Ishikawa (cell line): Measurements from ENCODE around the gene TMEM120A.

Source experiments
- CEBPB ChIP-seq: IDR thresholded peaks from 2 replicates; pipeline ENCODE4 v1.6.1; 2012
- CREB1 ChIP-seq: IDR thresholded peaks from 2 replicates; pipeline ENCODE4 v1.6.1; 2012; ENCODE audit warnings: low read depth
- EGR1 ChIP-seq: IDR thresholded peaks from 2 replicates; pipeline ENCODE4 v1.6.1; 2012
- EP300 ChIP-seq: IDR thresholded peaks from 2 replicates; pipeline ENCODE4 v1.6.1; 2012; ENCODE audit warnings: borderline replicate concordance
- FOXM1 ChIP-seq: IDR thresholded peaks from 2 replicates; pipeline ENCODE4 v1.6.1; 2012; ENCODE audit warnings: low read depth, borderline replicate concordance
- NFIC ChIP-seq: IDR thresholded peaks from 2 replicates; pipeline ENCODE4 v1.6.1; 2012
- RAD21 ChIP-seq: IDR thresholded peaks from 2 replicates; pipeline ENCODE4 v1.6.1; 2012; ENCODE audit warnings: low read depth
- TAF1 ChIP-seq: IDR thresholded peaks from 2 replicates; pipeline ENCODE4 v1.6.1; 2012; ENCODE audit warnings: low read depth, mild to moderate bottlenecking
- TCF12 ChIP-seq: IDR thresholded peaks from 2 replicates; pipeline ENCODE4 v1.6.1; 2012; ENCODE audit warnings: low read depth
- TEAD4 ChIP-seq: IDR thresholded peaks from 2 replicates; pipeline ENCODE4 v1.6.1; 2012
- YY1 ChIP-seq: IDR thresholded peaks from 2 replicates; pipeline ENCODE4 v1.6.1; 2012; ENCODE audit warnings: low read depth
- ZBTB7A ChIP-seq: IDR thresholded peaks from 2 replicates; pipeline ENCODE4 v1.6.1; 2012; ENCODE audit warnings: low read depth
- TF ChIP-seq, protein P1 (sequence below): IDR thresholded peaks from 2 replicates; pipeline ENCODE4 v1.6.1; 2012; ENCODE audit warnings: low read depth, mild to moderate bottlenecking
- TF ChIP-seq, protein P2 (sequence below): IDR thresholded peaks from 2 replicates; pipeline ENCODE4 v1.6.1; 2012
- TF ChIP-seq, protein P3 (sequence below): IDR thresholded peaks from 2 replicates; pipeline ENCODE4 v1.6.1; 2012

The TMEM120A gene

DNA sequence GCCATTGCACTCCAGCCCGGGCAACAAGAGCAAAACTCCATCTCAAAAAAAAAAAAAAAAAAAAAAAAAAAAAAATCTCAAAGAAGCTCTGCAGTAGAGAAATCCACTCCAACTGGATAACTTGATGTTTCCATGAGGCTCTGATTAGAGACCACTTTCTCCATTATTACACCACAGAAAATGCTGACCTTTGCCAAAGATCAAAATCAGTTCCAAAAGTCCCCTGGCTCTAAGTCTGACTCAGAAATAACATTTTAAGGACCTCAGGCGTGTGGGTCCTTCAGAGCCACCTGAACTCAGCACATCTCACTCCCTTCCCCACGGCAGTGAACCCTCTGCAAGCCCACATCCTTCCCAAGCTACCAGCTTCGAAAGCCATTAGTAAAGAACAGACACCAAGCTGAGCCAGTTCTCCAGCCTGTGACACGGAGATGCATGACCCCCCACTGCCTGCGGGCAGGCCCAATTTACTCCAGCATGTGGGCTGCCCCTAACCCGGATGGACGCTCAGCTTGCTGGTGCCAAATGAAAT lies 13.8 kb upstream of the TMEM120A start:
- TF ChIP-seq TCF12 (no peak), YY1 (no peak), EP300 (no peak), TAF1 (no peak), CREB1 (no peak), NFIC (no peak)
- TF ChIP-seq, protein P1, sequence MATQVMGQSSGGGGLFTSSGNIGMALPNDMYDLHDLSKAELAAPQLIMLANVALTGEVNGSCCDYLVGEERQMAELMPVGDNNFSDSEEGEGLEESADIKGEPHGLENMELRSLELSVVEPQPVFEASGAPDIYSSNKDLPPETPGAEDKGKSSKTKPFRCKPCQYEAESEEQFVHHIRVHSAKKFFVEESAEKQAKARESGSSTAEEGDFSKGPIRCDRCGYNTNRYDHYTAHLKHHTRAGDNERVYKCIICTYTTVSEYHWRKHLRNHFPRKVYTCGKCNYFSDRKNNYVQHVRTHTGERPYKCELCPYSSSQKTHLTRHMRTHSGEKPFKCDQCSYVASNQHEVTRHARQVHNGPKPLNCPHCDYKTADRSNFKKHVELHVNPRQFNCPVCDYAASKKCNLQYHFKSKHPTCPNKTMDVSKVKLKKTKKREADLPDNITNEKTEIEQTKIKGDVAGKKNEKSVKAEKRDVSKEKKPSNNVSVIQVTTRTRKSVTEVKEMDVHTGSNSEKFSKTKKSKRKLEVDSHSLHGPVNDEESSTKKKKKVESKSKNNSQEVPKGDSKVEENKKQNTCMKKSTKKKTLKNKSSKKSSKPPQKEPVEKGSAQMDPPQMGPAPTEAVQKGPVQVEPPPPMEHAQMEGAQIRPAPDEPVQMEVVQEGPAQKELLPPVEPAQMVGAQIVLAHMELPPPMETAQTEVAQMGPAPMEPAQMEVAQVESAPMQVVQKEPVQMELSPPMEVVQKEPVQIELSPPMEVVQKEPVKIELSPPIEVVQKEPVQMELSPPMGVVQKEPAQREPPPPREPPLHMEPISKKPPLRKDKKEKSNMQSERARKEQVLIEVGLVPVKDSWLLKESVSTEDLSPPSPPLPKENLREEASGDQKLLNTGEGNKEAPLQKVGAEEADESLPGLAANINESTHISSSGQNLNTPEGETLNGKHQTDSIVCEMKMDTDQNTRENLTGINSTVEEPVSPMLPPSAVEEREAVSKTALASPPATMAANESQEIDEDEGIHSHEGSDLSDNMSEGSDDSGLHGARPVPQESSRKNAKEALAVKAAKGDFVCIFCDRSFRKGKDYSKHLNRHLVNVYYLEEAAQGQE, result no peak

DNA sequence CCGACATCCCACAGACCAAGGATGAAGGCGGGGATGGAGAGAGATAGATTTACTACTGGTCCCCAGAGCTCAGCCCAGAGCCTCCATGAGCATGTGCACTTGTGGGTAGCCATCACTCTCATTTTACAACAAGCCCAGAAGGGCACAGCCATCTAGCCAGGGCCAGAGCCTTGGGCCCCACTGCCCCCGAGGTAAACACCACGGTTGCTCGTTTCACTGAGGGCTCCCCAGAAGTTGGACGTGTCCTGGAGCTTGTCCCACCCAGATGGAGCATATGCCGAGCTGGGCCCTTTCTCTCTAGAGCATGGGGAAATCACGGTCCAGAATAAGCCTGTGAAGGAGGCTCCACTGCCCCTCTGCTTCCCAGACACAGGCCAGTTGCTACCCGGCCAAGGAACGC lies 9.0 kb upstream of the TMEM120A start:
- TF ChIP-seq TAF1 (no peak), RAD21 (no peak), CEBPB (no peak), CREB1 (no peak)
- TF ChIP-seq, protein P2, sequence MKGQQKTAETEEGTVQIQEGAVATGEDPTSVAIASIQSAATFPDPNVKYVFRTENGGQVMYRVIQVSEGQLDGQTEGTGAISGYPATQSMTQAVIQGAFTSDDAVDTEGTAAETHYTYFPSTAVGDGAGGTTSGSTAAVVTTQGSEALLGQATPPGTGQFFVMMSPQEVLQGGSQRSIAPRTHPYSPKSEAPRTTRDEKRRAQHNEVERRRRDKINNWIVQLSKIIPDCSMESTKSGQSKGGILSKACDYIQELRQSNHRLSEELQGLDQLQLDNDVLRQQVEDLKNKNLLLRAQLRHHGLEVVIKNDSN, result no peak
- TF ChIP-seq, protein P1, result no peak

DNA sequence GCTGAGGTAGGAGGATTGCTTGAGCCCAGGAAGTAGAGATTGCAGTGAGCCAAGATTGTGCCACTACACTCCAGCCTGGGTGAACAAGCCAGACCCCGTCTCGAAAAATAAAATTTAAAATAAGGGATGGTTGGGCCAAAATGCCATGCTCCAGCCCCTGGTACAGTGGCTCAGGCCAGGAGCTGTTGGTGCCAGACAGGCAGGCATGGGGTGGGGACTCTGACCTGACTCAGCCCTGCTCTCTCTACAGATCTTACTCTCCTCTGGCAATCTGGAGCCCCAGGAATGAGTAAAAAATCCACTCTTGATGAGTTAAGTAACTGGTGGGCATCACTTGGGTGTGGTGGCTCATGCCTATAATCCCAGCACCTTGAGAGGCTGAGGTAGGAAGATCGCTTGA lies 8.4 kb upstream of the TMEM120A start:
- TF ChIP-seq EP300 (no peak), RAD21 (no peak), FOXM1 (no peak), NFIC (no peak), ZBTB7A (no peak), YY1 (no peak), CEBPB (no peak), TEAD4 (no peak)
- TF ChIP-seq, protein P3, sequence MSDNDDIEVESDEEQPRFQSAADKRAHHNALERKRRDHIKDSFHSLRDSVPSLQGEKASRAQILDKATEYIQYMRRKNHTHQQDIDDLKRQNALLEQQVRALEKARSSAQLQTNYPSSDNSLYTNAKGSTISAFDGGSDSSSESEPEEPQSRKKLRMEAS, result no peak
- TF ChIP-seq, protein P2, result no peak

DNA sequence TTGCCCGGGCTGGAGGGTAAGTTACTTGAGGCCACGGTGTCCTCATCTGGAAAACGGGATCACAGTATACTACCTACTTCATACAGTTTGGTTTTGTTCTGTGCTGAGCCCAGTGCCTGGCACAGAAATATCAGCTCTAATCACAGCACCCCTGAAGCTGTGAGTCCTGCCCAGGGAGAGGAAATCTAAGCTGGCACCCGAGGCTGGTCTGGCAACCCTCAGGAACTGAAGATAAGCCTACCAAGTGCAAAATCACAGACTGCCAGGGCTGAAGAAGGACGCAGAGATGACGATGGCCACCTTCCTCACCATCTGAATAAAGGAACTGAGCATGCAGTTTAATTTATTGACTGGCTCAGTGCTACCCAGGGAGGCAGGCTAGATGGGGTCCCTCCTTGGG lies 7.7 kb upstream of the TMEM120A start:
- TF ChIP-seq TEAD4 (no peak), EGR1 (no peak), TCF12 (no peak), RAD21 (no peak), FOXM1 (no peak)

DNA sequence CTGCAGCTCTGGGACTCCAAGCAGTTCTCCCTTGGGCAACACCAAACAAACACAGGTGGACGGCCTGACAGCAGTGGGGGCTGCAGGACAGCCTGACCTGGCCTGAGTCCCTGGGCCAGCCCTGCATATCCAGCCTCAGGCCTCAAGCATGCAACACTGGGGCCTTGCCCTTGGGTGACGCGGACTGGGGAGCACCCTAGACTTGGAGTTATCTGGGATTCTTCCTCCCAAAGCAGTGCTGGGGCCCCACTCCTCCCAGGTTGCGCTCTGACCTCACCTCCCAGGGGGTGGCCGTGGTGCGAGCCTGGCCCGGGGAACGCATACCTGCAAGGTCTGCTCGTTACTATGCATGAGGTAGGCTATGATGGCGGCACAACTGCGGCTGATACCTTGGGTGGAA lies 6.2 kb upstream of the TMEM120A start:
- TF ChIP-seq TCF12, result no peak
- TF ChIP-seq NFIC, result no peak
- no peak for TF ChIP-seq CEBPB
- TF ChIP-seq EP300, result no peak
- TF ChIP-seq CREB1, result no peak
- TF ChIP-seq RAD21, result no peak
- TF ChIP-seq FOXM1, result no peak
- TF ChIP-seq ZBTB7A, result no peak
- TF ChIP-seq, protein P2, result no peak
- no peak for TF ChIP-seq TAF1
- TF ChIP-seq TEAD4, result no peak
- no peak for TF ChIP-seq YY1
- TF ChIP-seq EGR1, result no peak
- TF ChIP-seq, protein P1, result no peak
- TF ChIP-seq, protein P3, result no peak
